ENCODE measurements around the gene KAT6B.
"Not testable (repeated sequence)": the region's sequence is repeated elsewhere in the genome, so short reads cannot be mapped to it uniquely, and the experiment has no call there.

KAT6B gene

DNA sequence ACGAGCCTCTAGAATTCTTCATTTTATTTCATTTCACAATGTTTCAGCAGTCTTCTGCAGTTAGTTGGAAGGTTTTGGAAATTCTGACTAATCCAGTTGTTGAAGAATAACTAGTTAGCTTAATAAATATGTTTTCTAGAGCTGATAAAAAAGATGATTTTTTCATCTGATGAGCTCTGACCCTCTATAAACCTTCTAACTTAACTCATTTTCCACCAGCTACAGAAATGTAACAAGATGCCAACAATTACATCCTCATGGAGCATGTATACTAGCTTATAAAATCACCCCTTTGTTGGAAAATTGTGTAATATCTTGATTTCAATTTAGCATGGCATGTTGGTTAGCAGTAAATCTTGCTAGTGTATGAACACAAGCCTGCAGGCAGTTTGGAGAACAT, 33.1 kb downstream of the KAT6B start:
- DNase-seq (ENCODE audit: low read depth), result no peak

DNA sequence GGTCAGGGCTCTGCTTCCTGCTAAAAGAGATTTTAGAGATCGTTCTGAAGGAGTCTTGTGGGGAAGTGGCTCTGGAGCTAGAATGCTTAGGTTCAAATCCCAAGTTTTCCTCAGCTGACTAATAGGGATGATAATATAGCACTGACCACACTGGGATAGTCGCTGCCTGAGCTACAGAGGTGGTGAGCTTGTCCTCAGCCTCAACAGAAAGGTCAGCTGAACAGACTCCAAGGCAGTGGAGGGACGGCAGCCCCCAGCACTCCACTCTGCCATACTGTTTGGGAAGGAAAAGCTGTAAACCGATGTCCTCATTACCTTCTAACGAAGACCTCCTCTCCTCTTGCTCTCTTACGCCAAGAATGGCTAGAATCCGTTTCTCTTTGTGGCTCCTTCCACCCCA, 36.2 kb downstream of the KAT6B start:
- DNase-seq (ENCODE audit: low read depth), result no peak

DNA sequence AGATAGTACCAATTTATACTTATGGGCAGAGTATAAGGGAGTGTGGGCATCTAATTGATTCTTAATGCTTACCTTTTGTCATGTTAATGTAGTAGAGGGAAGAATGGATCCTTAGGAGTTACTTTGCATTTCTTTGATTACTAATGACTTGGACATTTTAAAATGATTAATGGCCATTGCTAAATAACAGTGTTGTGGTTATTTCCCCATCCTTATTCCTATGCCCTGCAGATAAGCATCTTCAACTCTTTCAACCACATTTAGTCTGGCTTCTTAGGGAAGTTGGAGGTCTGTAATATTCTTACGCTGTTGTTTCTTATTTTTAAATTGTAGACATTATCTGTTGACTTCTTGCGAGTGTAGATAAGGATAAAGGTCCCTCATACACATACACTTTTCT, 37.2 kb downstream of the KAT6B start:
- DNase-seq (ENCODE audit: low read depth), result no peak

DNA sequence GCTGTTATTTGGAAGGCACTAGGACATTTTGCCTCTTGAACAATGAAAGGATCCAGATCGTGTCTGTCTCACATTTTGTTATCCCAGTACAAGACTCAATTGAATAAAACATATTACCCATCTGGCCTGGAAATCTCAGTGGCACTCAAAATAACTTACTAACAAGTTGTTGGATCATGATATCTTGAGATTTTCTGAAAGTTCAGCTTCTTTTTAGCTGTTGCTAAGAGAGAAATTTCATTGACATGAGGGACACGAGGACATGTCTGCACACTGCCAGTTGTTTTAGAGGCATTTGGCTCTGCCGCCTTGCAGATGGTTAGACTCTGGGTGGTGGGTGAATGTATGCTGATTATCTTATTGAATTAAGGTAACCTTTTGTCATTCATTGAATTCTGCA, 41.0 kb downstream of the KAT6B start:
- no peak for DNase-seq (ENCODE audit: low read depth)

- DNase-seq (ENCODE audit: low read depth), result no peak
Observed at GRCh38 chr10:74868392-74868977, 42.1 kb downstream of the KAT6B start.

DNA sequence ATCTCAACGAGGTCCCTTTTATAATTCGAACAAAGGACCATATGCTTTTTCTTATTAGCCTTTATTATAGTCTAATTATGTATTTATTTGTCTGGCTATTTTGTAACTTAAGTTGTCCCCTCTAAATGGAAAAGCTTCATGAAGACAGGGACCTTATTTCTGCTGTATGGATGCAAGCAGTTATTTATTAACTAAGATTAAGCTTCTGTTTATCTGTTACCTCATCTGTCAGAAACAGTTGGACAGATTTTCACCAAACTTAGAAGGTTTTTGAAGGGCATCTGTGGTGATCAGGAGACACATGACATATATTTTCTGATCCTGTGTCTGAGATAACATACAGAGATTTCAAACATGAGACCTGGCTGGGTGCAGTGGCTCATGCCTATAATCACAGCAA, 43.2 kb downstream of the KAT6B start:
- DNase-seq (ENCODE audit: low read depth), result no peak

DNA sequence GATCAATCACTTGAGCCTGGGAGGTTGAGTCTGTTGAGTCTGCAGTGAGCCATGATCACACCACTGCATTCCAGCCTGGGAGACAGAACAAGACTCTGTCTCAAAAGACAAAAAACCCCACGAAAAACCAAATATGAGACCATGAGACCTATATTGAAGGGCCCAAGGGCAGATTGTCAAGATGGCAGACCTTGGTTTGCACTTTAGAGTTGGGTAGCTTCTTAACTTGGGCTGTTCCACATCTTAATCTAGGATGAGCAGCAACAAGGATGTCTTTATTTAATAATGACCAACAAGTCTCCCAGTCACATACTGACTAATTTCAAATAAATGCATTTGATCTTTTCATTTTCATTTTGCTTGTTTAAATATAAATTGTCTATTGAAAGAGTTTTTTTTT, 43.8 kb downstream of the KAT6B start:
- DNase-seq (ENCODE audit: low read depth), result no peak

- no peak for DNase-seq (ENCODE audit: low read depth)
Observed at GRCh38 chr10:74871595-74872382, 45.4 kb downstream of the KAT6B start.

GRCh38 chr10:74873803-74874454, 47.5 kb downstream of the KAT6B start:
- no peak for DNase-seq (ENCODE audit: low read depth)

DNA sequence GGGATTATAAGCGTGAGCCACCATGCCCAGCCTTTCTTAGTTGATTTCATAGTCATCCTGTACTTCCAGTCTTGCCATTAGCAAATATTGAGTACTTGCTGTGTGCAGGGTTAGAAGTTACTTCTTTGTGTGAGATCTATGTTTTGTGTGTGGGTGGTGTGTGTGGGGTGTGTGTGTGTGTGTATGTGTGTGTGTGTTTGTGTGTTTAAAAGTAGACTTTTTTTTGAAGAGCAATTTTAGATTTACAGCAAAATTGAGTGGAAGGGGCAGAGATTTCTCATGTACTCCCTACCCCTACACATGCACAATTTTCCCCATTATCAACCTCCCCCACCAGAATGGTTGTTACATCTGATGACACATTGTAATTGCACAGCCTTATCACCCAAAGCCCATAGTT, 48.2 kb downstream of the KAT6B start:
- DNase-seq (ENCODE audit: low read depth), result no peak

GRCh38 chr10:74875068-74875467, 48.7 kb downstream of the KAT6B start:
- no peak for DNase-seq (ENCODE audit: low read depth)

- DNase-seq (ENCODE audit: low read depth), result no peak
Observed at GRCh38 chr10:74875966-74876365, 49.6 kb downstream of the KAT6B start.

DNA sequence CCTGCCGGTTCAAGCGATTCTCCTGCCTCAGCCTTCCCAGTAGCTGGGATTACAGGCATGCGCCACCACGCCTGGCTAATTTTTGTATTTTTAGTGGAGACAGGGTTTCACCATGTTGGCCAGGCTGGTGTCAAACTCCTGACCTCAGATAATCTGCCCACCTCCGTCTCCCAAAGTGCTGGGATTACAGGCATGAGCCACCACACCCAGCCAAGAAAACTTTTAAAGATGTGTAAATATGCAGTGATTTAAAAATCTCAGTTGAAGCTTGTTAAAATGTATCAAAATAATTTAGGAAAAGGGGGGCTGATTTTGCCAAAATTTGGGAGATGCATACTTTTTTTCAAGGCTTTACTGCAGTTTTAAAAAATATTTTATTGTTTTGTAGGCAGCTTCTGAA, 50.7 kb downstream of the KAT6B start:
- not testable (repeated sequence) for DNase-seq (ENCODE audit: low read depth)

DNA sequence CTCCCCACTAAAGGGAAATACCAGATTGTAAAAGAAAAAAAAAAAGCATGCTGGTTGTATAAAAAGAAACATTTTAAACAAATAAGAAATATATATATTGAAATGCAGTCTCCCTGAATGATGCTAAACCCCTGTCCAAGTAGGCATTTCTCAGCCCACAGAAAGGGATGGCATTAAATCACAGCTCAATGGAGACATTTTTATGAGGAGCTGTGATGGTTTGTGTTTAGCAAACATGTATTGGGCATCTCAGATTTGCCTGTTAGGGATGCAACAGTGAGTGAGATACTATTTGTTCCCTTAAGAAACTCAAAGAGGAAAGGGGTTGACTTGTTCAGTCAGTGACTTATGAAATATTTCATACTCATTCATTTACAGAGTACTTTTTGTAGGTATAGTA, 51.5 kb downstream of the KAT6B start:
- no peak for DNase-seq (ENCODE audit: low read depth)

DNA sequence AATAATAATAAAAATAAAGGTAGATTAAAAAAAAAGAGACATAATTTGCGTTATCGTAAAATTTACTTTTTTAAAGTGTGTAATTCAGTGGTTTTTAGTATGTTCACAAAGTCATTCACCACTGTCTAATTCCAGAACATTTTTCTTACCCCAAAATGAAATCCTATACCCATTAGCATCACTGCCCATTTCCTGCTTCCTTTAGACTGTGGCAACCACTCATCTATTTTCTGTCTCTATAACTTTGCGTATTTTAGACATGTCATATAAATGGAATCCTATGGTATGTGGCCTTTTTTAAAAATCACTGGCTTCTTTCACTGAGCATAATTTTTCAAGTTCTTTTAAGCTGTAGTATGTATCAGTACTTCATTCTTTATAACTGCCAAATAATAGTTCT, 53.6 kb downstream of the KAT6B start:
- DNase-seq (ENCODE audit: low read depth), result no peak

DNA sequence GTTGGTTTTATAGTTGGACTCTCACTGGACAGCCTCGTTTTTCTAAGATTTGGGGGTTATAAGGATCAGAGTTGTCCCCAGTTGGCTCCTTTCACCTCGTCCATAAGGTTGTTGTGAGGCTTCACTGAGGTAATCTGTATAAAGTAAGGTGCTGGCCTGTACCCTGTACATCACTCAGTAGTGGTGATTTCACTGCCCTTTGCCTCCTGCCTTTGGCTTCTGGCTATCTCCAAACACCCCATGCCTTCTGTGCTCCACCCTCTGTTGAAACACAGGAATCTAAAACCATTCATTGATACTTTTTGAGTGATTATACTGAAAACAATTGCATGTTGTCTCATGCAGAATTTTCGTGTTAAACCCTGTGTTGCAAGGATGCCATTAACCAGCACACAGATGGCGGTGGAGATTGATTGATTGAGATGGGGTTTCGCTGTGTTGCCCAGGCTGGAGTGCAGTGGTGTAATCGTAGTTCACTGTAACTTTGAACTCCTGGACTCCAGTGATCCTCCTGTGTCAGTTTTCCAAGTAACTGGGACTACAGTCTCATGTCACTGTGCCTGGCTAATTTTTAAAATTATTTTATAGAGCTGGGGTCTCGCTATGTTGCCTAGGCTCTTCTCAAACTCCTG, 55.0 kb downstream of the KAT6B start:
- DNase-seq (ENCODE audit: low read depth), result no peak

GRCh38 chr10:74882427-74882826, 56.0 kb downstream of the KAT6B start:
- no peak for DNase-seq (ENCODE audit: low read depth)

DNA sequence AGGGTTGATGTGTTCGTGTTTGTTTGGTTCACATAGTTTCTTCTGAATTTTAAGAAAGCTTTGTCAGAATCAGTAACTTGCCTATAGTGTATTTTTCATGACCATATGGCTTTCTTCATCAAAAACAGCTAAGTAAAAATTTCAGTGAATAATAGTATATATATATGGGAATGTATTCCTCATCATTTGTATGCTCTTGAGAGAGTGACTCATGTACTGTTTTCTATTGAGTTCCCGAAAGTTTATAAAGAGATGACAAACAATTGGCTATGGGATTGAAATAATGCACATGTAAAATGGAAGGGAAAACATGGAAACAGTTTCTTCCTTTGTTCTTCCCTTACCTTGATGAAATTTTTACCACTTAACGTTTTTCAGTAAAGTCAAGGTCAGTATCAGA, 56.4 kb downstream of the KAT6B start:
- DNase-seq (ENCODE audit: low read depth), result no peak

GRCh38 chr10:74883428-74883827, 57.0 kb downstream of the KAT6B start:
- DNase-seq (ENCODE audit: low read depth), result no peak

DNA sequence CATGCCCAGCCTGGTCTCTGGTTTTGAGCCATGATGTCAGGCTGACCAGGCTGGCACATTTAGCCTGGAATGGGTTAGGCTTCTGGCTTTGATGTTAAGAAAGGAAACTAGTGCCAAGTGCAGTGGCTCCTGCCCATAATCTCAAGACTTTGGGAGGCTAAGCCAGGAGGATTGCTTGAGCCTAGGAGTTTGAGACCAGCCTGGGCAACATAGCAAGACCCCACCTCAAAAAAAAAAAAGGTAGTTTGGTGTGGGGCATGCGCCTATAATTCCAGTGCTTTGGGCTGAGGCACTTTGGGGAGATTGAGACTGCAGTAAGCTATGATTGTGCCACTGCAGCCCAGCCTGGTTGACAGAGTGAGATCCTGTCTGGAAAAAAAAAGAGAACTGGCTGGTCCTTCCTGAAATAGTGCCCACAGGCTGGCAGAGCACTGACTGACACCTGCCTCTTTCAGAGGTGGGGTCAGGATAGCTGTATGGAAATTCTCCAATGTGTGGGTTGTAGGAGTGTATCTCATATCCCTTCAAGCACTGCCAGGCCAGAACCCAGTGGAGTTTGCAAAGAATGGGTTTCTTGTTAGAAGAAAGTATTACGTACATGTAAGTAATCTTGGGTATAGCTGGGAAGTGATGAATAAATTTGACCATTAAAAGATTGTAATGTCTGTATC, 61.3 kb downstream of the KAT6B start:
- no peak for DNase-seq (ENCODE audit: low read depth)

- no peak for DNase-seq (ENCODE audit: low read depth)
Observed at GRCh38 chr10:74888962-74889661, 62.7 kb downstream of the KAT6B start.

GRCh38 chr10:74889662-74889998, 63.2 kb downstream of the KAT6B start:
- no peak for DNase-seq (ENCODE audit: low read depth)
